ENCODE measurements around the gene CNGB1. TPM values are rescaled to one million over a fixed set of nuclear protein-coding genes. Genes with fewer than 3 reads are reported as not detected.
A peak's percentile ranks its signal among the peaks of the same experiment; 100 is the strongest.

CNGB1 gene
- total and polyA plus RNA-seq, 2 of the 13 experiments (the other 11 are each of a cell fraction or from before 2014, with no cell fraction given) = 0.02 to 0.15 TPM

DNA sequence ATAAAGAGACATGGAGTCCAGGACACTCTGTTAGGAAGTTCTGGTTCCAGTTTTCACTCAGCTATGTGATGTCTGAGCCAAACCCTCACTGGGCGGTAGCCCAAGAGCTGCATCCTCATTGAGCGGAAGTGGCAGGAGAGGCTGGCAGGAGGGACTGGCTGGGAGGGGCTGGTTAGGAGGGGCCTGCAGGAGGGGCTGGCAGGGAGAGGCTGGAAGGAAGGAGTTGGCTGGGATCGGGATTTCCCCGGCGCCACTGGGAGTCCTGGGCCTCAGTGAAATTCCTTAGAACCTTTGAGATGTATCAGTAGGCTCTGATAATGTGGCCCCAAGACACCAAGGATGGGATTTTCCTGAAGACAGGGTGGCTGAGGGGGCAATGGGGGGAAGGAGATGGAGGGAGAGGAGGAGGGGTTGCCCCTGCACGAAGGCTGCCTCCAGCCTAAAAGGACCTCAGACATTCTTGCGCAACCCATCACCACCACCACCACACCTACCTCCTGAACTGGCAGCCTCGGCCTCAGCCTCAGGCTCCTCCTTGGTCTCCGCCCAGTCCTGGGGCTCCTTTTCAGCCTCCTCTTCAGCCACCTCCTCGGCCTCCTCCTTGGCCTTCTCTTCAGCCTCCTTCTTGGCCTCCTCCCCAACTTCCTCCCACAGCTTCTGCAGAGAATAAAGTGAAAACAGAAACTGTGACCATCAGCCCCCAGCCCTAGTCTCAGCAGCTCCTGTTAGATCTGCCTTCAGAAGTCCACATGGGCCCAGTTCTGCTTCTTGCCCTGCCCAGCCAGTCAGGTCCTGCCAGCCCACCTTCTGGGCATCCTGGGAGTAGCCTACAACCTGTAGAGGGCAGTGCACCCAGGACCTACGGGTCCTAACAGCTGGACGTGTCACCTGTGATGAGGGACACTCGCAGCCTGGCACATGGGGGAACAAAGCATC, 31.7 kb downstream of the CNGB1 start:
- ChIA-PET CTCF (ENCODE audit: low intra/inter-chr PET ratio, low total read pairs) (no interaction called here), POLR2A (no interaction called here)
- BruUV-seq (replicated peaks) = no TSS peak
- no peak overlapping the region for H3K27ac ChIP-seq (ENCODE audit: extremely low read length, insufficient read depth, low read length)
- 37% methylated on average over 13 of the region's 13 CpGs for WGBS (ENCODE audit: low lambda C conversion rate)
- in situ Hi-C loops (cut with HindIII; ENCODE audit: extremely low pct_ligation_motif_present, low pct_unique_long_range_greater_than_20kb) (no loop called here), intact Hi-C loops (cut with micrococcal nuclease; ENCODE audit: unreplicated experiment) (no loop called here)
- no peak overlapping the region for H2AFZ ChIP-seq (ENCODE audit: low read length)
- H3K9ac ChIP-seq (ENCODE audit: insufficient read depth, low read depth, low read length) = no peak overlapping the region
- no peaks in the 10 kb centered on the region for H3K9me3 ChIP-seq (ENCODE audit: low read length)
- H3K4me2 ChIP-seq (ENCODE audit: low read depth, low read length) = no peak overlapping the region; the same call in 1 of the 2 replicates
- no peaks in the 10 kb centered on the region for H3K79me2 ChIP-seq (ENCODE audit: insufficient read depth, low read length)
- H4K20me1 ChIP-seq (ENCODE audit: insufficient read depth, low read length) = no peaks in the 10 kb centered on the region
- H3K4me3 ChIP-seq (replicated peaks in 1 of 3; ENCODE audit: insufficient read depth in 1 of 3, low read depth in 2 of 3, low read length in 3 of 3) = no peak overlapping the region
- H3K4me1 ChIP-seq (ENCODE audit: insufficient read depth, low read length) = peaks cover 13% of the 10 kb centered on the region
- DNase-seq (ENCODE audit: low spot score) = peak; percentile 22
- H3K27me3 ChIP-seq (ENCODE audit: control insufficient read depth in 1 of 2, insufficient read depth in 2 of 2, low read length in 2 of 2) = peaks cover 0 to 41% of the 10 kb centered on the region in 2 experiments; a peak in 3 of 5 replicates
- no peaks in the 10 kb centered on the region for H3K36me3 ChIP-seq (replicated peaks in 1 of 2; ENCODE audit: control insufficient read depth in 1 of 2, insufficient read depth in 2 of 2, low read length in 2 of 2)
- peak; percentile 83 for ATAC-seq
- no peak for FAIRE-seq
- TF ChIP-seq HOXA3 (CRISPR knock-in tag; IDR thresholded peaks at IDR 0.05) = no peak
- peak; percentile 79 for TF ChIP-seq CEBPG (CRISPR knock-in tag; IDR thresholded peaks at IDR 0.05)
- TF ChIP-seq NCOA5 (CRISPR knock-in tag; IDR thresholded peaks at IDR 0.05) = no peak
- TF ChIP-seq, protein P1, sequence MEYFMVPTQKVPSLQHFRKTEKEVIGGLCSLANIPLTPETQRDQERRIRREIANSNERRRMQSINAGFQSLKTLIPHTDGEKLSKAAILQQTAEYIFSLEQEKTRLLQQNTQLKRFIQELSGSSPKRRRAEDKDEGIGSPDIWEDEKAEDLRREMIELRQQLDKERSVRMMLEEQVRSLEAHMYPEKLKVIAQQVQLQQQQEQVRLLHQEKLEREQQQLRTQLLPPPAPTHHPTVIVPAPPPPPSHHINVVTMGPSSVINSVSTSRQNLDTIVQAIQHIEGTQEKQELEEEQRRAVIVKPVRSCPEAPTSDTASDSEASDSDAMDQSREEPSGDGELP (IDR thresholded peaks at IDR 0.05; ENCODE audit: borderline replicate concordance, low read depth) = peak; percentile 73; the same call in 1 of the 2 replicates
- TF ChIP-seq STAG1 (CRISPR knock-in tag; IDR thresholded peaks at IDR 0.05) = peak; percentile 42; the same call in 1 of the 2 replicates
- TF ChIP-seq NAIF1 (CRISPR knock-in tag; IDR thresholded peaks at IDR 0.05; ENCODE audit: borderline replicate concordance) = no peak
- TF ChIP-seq, protein P2, sequence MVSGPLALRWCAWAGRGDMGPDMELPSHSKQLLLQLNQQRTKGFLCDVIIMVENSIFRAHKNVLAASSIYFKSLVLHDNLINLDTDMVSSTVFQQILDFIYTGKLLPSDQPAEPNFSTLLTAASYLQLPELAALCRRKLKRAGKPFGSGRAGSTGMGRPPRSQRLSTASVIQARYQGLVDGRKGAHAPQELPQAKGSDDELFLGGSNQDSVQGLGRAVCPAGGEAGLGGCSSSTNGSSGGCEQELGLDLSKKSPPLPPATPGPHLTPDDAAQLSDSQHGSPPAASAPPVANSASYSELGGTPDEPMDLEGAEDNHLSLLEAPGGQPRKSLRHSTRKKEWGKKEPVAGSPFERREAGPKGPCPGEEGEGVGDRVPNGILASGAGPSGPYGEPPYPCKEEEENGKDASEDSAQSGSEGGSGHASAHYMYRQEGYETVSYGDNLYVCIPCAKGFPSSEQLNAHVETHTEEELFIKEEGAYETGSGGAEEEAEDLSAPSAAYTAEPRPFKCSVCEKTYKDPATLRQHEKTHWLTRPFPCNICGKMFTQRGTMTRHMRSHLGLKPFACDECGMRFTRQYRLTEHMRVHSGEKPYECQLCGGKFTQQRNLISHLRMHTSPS (CRISPR knock-in tag; IDR thresholded peaks at IDR 0.05; ENCODE audit: low read depth) = no peak
- no peak for TF ChIP-seq RCOR2 (CRISPR knock-in tag; IDR thresholded peaks at IDR 0.05)
- no peak for TF ChIP-seq PTBP1 (IDR thresholded peaks at IDR 0.05; ENCODE audit: low read depth, low read length, poor library complexity, severe bottlenecking)
- no peak for TF ChIP-seq ZNF768 (CRISPR knock-in tag; IDR thresholded peaks at IDR 0.05)
- TF ChIP-seq CEBPB (IDR thresholded peaks at IDR 0.05; ENCODE audit: borderline replicate concordance, low read depth, low read length) = peak; percentile 98
- TF ChIP-seq ZMAT3 (CRISPR knock-in tag; conservative IDR thresholded peaks at IDR 0.05) = no peak
- TF ChIP-seq ZNF207 (IDR thresholded peaks at IDR 0.05; ENCODE audit: borderline replicate concordance) = no peak
- no peak for TF ChIP-seq THAP9 (CRISPR knock-in tag; IDR thresholded peaks at IDR 0.05; ENCODE audit: borderline replicate concordance)
- TF ChIP-seq ZNF850 (CRISPR knock-in tag; conservative IDR thresholded peaks at IDR 0.05) = no peak
- no peak for TF ChIP-seq ZNF251 (CRISPR knock-in tag; IDR thresholded peaks at IDR 0.05)
- TF ChIP-seq HNRNPL (IDR thresholded peaks at IDR 0.05; ENCODE audit: low read depth, low read length) = 0 out of 2 replicates have a peak, but pooled peaks have one; percentile 69
- TF ChIP-seq SAP130 (CRISPR knock-in tag; IDR thresholded peaks at IDR 0.05; ENCODE audit: low read depth) = 0 out of 2 replicates have a peak, but pooled peaks have one; percentile 11
- TF ChIP-seq TEAD3 (CRISPR knock-in tag; optimal IDR thresholded peaks at IDR 0.05; ENCODE audit: borderline replicate concordance) = peak; percentile 5

Measured in HepG2 (cell line).